Vagina (tissue), 2 donors: ENCODE results near the gene BCL2L14.

Experiments used
- POLR2A ChIP-seq, 2 donors: fragments of 450-650 bp; IDR thresholded peaks; one replicate each; pipeline ENCODE4 v1.6.1; 2017; ENCODE audit warnings: antibody characterized with exemption in 2 of 2, mild to moderate bottlenecking in 2 of 2, moderate library complexity in 2 of 2
- POLR2AphosphoS5 ChIP-seq, 2 donors: sonication (generic); formaldehyde crosslinking; IDR thresholded peaks; one replicate each; pipeline ENCODE4 v1.9.0; 2017; ENCODE audit warnings: antibody characterized with exemption in 2 of 2, mild to moderate bottlenecking in 2 of 2, low read depth in 1 of 2; ENCODE audit not compliant: insufficient read depth in 1 of 2
- TF ChIP-seq, protein P1 (sequence below), 3 experiments: fragments of 450-650 bp in 2 of 3; fragments of 200-600 bp in 1 of 3; sonication (generic) in 1 of 3; IDR thresholded peaks; one replicate each; pipeline ENCODE4 v1.5.1; 2017 to 2019; ENCODE audit warnings: antibody characterized with exemption in 3 of 3, mild to moderate bottlenecking in 2 of 3, moderate library complexity in 2 of 3

DNA sequence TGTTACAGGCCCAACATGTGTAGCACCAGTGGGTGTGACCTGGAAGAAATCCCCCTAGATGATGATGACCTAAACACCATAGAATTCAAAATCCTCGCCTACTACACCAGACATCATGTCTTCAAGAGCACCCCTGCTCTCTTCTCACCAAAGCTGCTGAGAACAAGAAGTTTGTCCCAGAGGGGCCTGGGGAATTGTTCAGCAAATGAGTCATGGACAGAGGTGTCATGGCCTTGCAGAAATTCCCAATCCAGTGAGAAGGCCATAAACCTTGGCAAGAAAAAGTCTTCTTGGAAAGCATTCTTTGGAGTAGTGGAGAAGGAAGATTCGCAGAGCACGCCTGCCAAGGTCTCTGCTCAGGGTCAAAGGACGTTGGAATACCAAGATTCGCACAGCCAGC is 8.6 kb downstream of the BCL2L14 start:
- TF ChIP-seq, protein P1, sequence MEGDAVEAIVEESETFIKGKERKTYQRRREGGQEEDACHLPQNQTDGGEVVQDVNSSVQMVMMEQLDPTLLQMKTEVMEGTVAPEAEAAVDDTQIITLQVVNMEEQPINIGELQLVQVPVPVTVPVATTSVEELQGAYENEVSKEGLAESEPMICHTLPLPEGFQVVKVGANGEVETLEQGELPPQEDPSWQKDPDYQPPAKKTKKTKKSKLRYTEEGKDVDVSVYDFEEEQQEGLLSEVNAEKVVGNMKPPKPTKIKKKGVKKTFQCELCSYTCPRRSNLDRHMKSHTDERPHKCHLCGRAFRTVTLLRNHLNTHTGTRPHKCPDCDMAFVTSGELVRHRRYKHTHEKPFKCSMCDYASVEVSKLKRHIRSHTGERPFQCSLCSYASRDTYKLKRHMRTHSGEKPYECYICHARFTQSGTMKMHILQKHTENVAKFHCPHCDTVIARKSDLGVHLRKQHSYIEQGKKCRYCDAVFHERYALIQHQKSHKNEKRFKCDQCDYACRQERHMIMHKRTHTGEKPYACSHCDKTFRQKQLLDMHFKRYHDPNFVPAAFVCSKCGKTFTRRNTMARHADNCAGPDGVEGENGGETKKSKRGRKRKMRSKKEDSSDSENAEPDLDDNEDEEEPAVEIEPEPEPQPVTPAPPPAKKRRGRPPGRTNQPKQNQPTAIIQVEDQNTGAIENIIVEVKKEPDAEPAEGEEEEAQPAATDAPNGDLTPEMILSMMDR (IDR thresholded peaks at IDR 0.05): no peak
- TF ChIP-seq POLR2A (IDR thresholded peaks at IDR 0.05): no peak
- TF ChIP-seq POLR2AphosphoS5 (IDR thresholded peaks at IDR 0.05; ENCODE audit: insufficient read depth in 1 of 2, low read depth in 1 of 2): no peak
